GM23248 (cell line): Measurements from ENCODE around the gene HSPA6.
"Not testable (repeated sequence)": the region's sequence is repeated elsewhere in the genome, so short reads cannot be mapped to it uniquely, and the experiment has no call there.

Source experiments
- EZH2 ChIP-seq: fragments of 200-600 bp; sonication (generic); IDR thresholded peaks from 2 replicates; pipeline ENCODE4 v1.6.1; 2018; ENCODE audit warnings: antibody characterized with exemption, mild to moderate bottlenecking; ENCODE audit not compliant: insufficient read depth, poor library complexity, severe bottlenecking
- EZH2phosphoT487 ChIP-seq: fragments of 200-600 bp; sonication (generic); IDR thresholded peaks from 2 replicates; pipeline ENCODE4 v1.6.1; 2018; ENCODE audit warnings: antibody characterized with exemption, moderate library complexity, mild to moderate bottlenecking, low read depth; ENCODE audit not compliant: insufficient read depth

GRCh38 chr1:161554815-161555417 is 30.6 kb downstream of the HSPA6 start:
- not testable (repeated sequence) for TF ChIP-seq EZH2, EZH2phosphoT487
